A549 (cell line): ENCODE data around the gene RBBP4. TPM values are rescaled to one million over a fixed set of nuclear protein-coding genes. Genes with fewer than 3 reads are reported as not detected.

Source experiments
- ATAC-seq, 2 experiments: fragments of 200-7000 bp in 1 of 2; fragments of >200 bp in 1 of 2; cut with Nextera tagmentation in 1 of 2; cut with Tn5 transposase in 1 of 2; 3 replicates each; pipeline versions ENCODE4 v1.8.0 to v1.9.1; 2018 to 2020; ENCODE audit warnings: mild to moderate bottlenecking in 1 of 2, moderate library complexity in 1 of 2
- CTCF ChIA-PET: fragments of 300-600 bp; sonication (Branson Sonifier 250); formaldehyde crosslinking; extraction: SDS; loops from one replicate; lab custom pipeline; 2021; ENCODE audit warnings: antibody characterized with exemption, inconsistent platforms; lab: Yijun Ruan, JAX
- POLR2A ChIA-PET: fragments of 350-600 bp; formaldehyde crosslinking; extraction: SDS; loops from one replicate; lab custom pipeline; 2021; ENCODE audit warnings: antibody characterized with exemption, inconsistent platforms; lab: Yijun Ruan, JAX
- DNase-seq, 2 experiments: peaks; one replicate each; pipeline versions ENCODE4 v3.0.0 to v3.0.0-alpha.2; 2011 to 2016; ENCODE audit warnings: low read depth in 1 of 2, low spot score in 1 of 2
- FAIRE-seq: peaks from 2 replicates; lab custom pipeline; 2011; peaks lifted over from hg19 to GRCh38; lab: Jason Lieb, UNC
- H3K27ac ChIP-seq, 2 experiments: fragments of >200 bp; sonication (Bioruptor Twin); formaldehyde crosslinking; 3 replicates each; pipeline ENCODE4 v1.5.1; 2016 to 2017
- H3K4me1 ChIP-seq: fragments of >200 bp; sonication (Bioruptor Twin); formaldehyde crosslinking; 3 replicates; pipeline ENCODE4 v1.6.1; 2016
- H3K4me2 ChIP-seq: fragments of >200 bp; sonication (Bioruptor Twin); formaldehyde crosslinking; 3 replicates; pipeline ENCODE4 v1.6.1; 2016
- H3K4me3 ChIP-seq: fragments of >200 bp; sonication (Bioruptor Twin); formaldehyde crosslinking; 3 replicates; pipeline ENCODE4 v1.5.1; 2016
- H3K9me3 ChIP-seq: fragments of >200 bp; sonication (Bioruptor Twin); formaldehyde crosslinking; 3 replicates; pipeline ENCODE4 v1.6.1; 2016
- BCL3 ChIP-seq: fragments of >200 bp; sonication (Bioruptor Twin); formaldehyde crosslinking; IDR thresholded peaks from 3 replicates; pipeline ENCODE4 v1.6.1; 2016
- BHLHE40 ChIP-seq: IDR thresholded peaks from 2 replicates; pipeline ENCODE4 v1.6.1; 2012; ENCODE audit warnings: low read depth, low read length, inconsistent platforms
- GATA3 ChIP-seq: IDR thresholded peaks from 2 replicates; pipeline ENCODE4 v1.6.1; 2012; ENCODE audit warnings: borderline replicate concordance
- HOXA7 ChIP-seq: fragments of 250-450 bp; sonication (Bioruptor Pico); IDR thresholded peaks from 2 replicates; pipeline ENCODE4 v1.5.0; 2020; ENCODE audit warnings: mild to moderate bottlenecking, moderate library complexity
- HOXB13 ChIP-seq: fragments of 250-450 bp; sonication (Bioruptor Pico); IDR thresholded peaks from 2 replicates; pipeline ENCODE4 v1.5.0; 2020; ENCODE audit warnings: low read depth, mild to moderate bottlenecking, moderate library complexity
- JUN ChIP-seq, 2 experiments: fragments of >200 bp; sonication (Bioruptor Twin); formaldehyde crosslinking; IDR thresholded peaks; 2 replicates in 1 of 2; 3 replicates in 1 of 2; pipeline ENCODE4 v1.6.1; 2016 to 2017
- KDM5A ChIP-seq: fragments of 200-600 bp; sonication (generic); IDR thresholded peaks from 2 replicates; pipeline ENCODE4 v1.6.1; 2016; ENCODE audit warnings: antibody characterized with exemption, mild to moderate bottlenecking
- NFE2L2 ChIP-seq: fragments of 150-350 bp; conservative IDR thresholded peaks from 2 replicates; pipeline ENCODE4 v1.6.1; 2014; ENCODE audit warnings: low read length
- NR3C1 ChIP-seq: fragments of >200 bp; sonication (Bioruptor Twin); formaldehyde crosslinking; IDR thresholded peaks from 3 replicates; pipeline ENCODE4 v1.6.1; 2017
- PHF8 ChIP-seq: fragments of 200-600 bp; sonication (generic); IDR thresholded peaks from 2 replicates; pipeline ENCODE4 v1.6.1; 2016; ENCODE audit warnings: low read depth, mild to moderate bottlenecking, antibody characterized with exemption, moderate library complexity, borderline replicate concordance
- POLR2A ChIP-seq: IDR thresholded peaks from 2 replicates; pipeline ENCODE4 v1.6.1; 2012; ENCODE audit warnings: mild to moderate bottlenecking, low read length
- RARB ChIP-seq: fragments of 250-450 bp; sonication (Bioruptor Pico); IDR thresholded peaks from 2 replicates; pipeline ENCODE4 v1.8.0; 2021; ENCODE audit warnings: mild to moderate bottlenecking, moderate library complexity
- TFCP2L1 ChIP-seq: fragments of 250-450 bp; sonication (Bioruptor Pico); IDR thresholded peaks from 2 replicates; pipeline ENCODE4 v1.5.0; 2021; ENCODE audit warnings: mild to moderate bottlenecking
- ZNF302 ChIP-seq: fragments of 250-450 bp; sonication (Bioruptor Pico); IDR thresholded peaks from 2 replicates; pipeline ENCODE4 v1.9.0; 2021; ENCODE audit warnings: inconsistent platforms, mild to moderate bottlenecking, moderate library complexity
- WGBS: methylation state at CpG from one replicate; pipeline ENCODE4 v1.1.6; 2017; ENCODE audit errors: missing lambda C conversion rate; 5-methylcytosine and 5-hydroxymethylcytosine counted together
- polyA plus RNA-seq, 4 experiments: library from polyadenylated mRNA; depleted of rRNA in 3 of 4; stranded (reverse); fragments of >200 nt; fragmentation: RNase III in 1 of 4; extraction: RNeasy Plus Mini Kit Qiagen cat#74134 plus additional on column Dnase treatment in 1 of 4; gene quantifications; 2 replicates in 3 of 4; 3 replicates in 1 of 4; pipeline ENCODE4 v1.2.3, GENCODE V29; 2011 to 2017
- TF ChIP-seq, protein P1 (sequence below): fragments of >200 bp; sonication (Bioruptor Twin); formaldehyde crosslinking; IDR thresholded peaks from 3 replicates; pipeline ENCODE4 v1.5.1; 2016
- TF ChIP-seq, protein P2 (sequence below): fragments of 150-350 bp; IDR thresholded peaks from 2 replicates; pipeline ENCODE4 v1.6.1; 2014; ENCODE audit warnings: low read depth, mild to moderate bottlenecking, low read length

The RBBP4 gene
- polyA plus RNA-seq, 2 of the 4 experiments (the other 2 are of a cell fraction): 107 to 137 TPM

DNA sequence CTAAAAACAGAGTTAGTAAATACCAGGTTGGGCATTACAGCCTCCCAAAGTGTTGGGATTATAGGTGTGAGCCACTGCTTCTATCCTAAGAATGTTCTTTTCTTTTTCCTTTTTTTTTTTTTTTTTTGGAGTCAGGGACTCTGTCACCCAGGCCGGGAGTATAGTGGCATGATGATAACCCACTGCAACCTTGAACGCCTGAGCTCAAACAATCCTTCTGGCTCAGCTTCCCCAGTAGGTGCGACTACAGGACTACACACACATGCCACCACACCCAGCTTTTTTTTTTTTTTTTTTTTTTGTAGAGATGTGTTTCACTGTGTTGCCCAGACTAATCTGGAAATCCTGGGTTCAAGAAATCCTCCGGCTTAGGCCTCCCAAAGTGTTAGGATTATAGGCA, 6.6 kb upstream of the RBBP4 start:
- CTCF ChIA-PET: interaction anchor here (0.6 to 1.1 kb wide), 3 partner anchors 56 to 199 kb away, joined by 3 to 4 read pairs (median 3); no protein-coding TSS in a partner anchor
- TF ChIP-seq, protein P1, sequence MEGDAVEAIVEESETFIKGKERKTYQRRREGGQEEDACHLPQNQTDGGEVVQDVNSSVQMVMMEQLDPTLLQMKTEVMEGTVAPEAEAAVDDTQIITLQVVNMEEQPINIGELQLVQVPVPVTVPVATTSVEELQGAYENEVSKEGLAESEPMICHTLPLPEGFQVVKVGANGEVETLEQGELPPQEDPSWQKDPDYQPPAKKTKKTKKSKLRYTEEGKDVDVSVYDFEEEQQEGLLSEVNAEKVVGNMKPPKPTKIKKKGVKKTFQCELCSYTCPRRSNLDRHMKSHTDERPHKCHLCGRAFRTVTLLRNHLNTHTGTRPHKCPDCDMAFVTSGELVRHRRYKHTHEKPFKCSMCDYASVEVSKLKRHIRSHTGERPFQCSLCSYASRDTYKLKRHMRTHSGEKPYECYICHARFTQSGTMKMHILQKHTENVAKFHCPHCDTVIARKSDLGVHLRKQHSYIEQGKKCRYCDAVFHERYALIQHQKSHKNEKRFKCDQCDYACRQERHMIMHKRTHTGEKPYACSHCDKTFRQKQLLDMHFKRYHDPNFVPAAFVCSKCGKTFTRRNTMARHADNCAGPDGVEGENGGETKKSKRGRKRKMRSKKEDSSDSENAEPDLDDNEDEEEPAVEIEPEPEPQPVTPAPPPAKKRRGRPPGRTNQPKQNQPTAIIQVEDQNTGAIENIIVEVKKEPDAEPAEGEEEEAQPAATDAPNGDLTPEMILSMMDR: no peak
- TF ChIP-seq, protein P2, sequence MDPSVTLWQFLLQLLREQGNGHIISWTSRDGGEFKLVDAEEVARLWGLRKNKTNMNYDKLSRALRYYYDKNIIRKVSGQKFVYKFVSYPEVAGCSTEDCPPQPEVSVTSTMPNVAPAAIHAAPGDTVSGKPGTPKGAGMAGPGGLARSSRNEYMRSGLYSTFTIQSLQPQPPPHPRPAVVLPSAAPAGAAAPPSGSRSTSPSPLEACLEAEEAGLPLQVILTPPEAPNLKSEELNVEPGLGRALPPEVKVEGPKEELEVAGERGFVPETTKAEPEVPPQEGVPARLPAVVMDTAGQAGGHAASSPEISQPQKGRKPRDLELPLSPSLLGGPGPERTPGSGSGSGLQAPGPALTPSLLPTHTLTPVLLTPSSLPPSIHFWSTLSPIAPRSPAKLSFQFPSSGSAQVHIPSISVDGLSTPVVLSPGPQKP: no peak
- TF ChIP-seq ZNF302 (CRISPR knock-in tag): no peak
- Histone ChIP-seq H3K9me3 (no peaks in the 10 kb centered on the region), H3K4me2 (no peak overlapping the region), H3K4me3 (no peak overlapping the region), H3K27ac (no peak overlapping the region), H3K4me1 (peaks cover 5% of the 10 kb centered on the region; the same call in 1 of the 3 replicates)
- POLR2A ChIA-PET: no interaction called here
- DNase-seq (no peak), FAIRE-seq (no peak), ATAC-seq (no peak)
- 90% methylated on average over 4 of the region's 4 CpGs for WGBS

DNA sequence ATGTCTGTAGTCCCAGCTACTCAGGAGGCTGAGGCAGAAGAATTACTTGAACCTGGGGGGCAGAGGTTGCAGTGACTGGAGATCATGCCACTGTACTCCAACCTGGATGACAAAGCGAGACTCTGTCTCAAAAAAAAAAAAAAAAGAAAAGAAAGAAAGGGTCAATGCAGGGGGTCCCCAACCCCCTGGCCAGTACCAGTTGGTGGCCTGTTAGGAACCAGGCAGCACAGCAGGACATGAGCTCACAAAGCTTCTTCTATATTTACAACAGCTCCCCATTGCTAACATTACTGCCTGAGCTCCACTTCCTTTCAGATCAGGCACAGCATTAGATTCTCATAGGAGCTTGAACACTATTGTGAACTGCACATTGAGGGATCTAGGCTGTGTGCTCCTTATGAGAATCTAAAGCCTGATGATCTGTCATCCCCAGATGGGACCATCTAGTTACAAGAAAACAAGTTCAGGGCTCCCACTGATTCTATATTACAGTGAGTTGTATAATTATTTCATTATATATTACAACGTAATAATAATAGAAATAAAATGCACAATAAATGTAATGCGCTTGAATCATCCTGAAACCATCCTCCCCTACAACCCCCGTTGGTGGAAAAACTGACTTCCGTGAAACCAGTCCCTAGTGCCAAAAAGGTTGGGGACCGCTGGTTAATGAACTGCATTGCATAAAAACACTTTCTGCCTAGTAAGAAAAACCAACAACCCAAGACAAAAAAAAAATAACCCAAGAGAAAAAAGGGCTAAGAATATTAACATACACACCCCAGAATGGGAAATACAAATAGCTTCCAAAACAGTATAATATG, 3.5 kb upstream of the RBBP4 start:
- FAIRE-seq: no peak
- ATAC-seq: no peak
- CTCF ChIA-PET: interaction anchor here (0.6 kb wide), 2 partner anchors 118 to 344 kb away, joined by 3 read pairs; no protein-coding TSS in a partner anchor
- POLR2A ChIA-PET: no interaction called here
- H3K4me3 ChIP-seq: no peak overlapping the region
- DNase-seq: no peak
- peaks cover 10% of the 10 kb centered on the region for H3K4me1 ChIP-seq
- H3K9me3 ChIP-seq: no peaks in the 10 kb centered on the region
- peak overlapping the region; percentile 8; the same call in 1 of the 3 replicates for H3K4me2 ChIP-seq
- 93% methylated on average over 6 of the region's 6 CpGs for WGBS
- H3K27ac ChIP-seq: no peak overlapping the region
- no peak for TF ChIP-seq GATA3

DNA sequence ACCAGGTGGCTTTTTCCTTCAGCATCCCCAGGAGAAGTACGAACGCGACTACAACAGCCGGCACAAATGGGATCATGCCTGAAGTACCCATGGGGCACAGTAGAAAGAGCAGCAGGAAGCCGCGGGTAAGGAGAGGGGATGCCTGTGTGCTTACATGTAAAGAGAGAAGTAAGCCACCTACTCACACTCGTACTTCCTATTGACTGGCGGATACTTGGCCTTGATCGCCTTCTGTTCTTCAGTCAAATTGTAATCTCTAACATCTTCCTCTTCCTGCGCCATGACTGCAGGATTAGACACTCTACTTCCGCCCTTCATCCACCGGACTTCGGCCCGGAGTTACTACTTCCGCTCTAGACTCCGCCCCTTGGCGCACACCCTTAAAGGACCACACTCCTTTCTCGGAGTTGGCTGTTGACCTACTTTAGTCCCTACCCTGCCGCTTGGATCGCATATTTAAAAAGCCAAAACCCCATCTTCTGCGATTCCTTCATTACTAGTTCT, 708 bp upstream of the RBBP4 start, which contains the start of gene ZBTB8OS:
ZBTB8OS (minus strand) TSS at position 303 of the 504 bp plus-strand sequence; CDS start at position 282, 21 bp downstream.
- FAIRE-seq (no peak), ATAC-seq (peak; percentile 91 to 94), DNase-seq (peak; percentile 90 to 91)
- peak within 1 kb of the TSS; percentile 98 to 100 for H3K27ac ChIP-seq
- H3K4me1 ChIP-seq: peaks cover 23% of the 10 kb centered on the region
- POLR2A ChIA-PET: interaction anchor here (0.6 to 1.7 kb wide), 12 partner anchors 9 to 256 kb away, joined by 3 to 8 read pairs (median 5); partner anchors contain the start of genes BSDC1 and ZBTB8A
- peak within 1 kb of the TSS; percentile 69 for H3K4me3 ChIP-seq
- CTCF ChIA-PET: interaction anchor here (0.7 to 1.2 kb wide), 2 partner anchors 20 to 62 kb away, joined by 3 read pairs; no protein-coding TSS in a partner anchor
- H3K9me3 ChIP-seq: no peaks in the 10 kb centered on the region
- under 1% methylated on average over 21 of the region's 21 CpGs for WGBS
- TF ChIP-seq NFE2L2: no peak
- TF ChIP-seq KDM5A: peak; percentile 86
- peak in 1 of 2 experiments; percentile 9; a peak in 1 of 5 replicates for TF ChIP-seq JUN (IDR thresholded peaks at IDR 0.05)
- TF ChIP-seq TFCP2L1 (CRISPR knock-in tag): no peak
- no peak for TF ChIP-seq HOXB13 (CRISPR knock-in tag)
- peak; percentile 36 for TF ChIP-seq POLR2A
- TF ChIP-seq HOXA7 (CRISPR knock-in tag): no peak
- TF ChIP-seq PHF8: 0 out of 2 replicates have a peak, but pooled peaks have one; percentile 16
- TF ChIP-seq BHLHE40: no peak
- no peak for TF ChIP-seq NR3C1
- 0 out of 3 replicates have a peak, but pooled peaks have one; percentile 10 for TF ChIP-seq BCL3
- no peak for TF ChIP-seq RARB
- H3K4me2 ChIP-seq: peak within 1 kb of the TSS; percentile 97
